Measurements from ENCODE around the gene EPHA5. TPM values are rescaled to one million over a fixed set of nuclear protein-coding genes. Genes with fewer than 3 reads are reported as not detected.

EPHA5 gene
- total RNA-seq, 1 donor, result not detected

GRCh38 chr4:65653740-65654361 lies 16.4 kb downstream of the EPHA5 start:
- no peaks in the 10 kb centered on the region for H3K27me3 ChIP-seq (ENCODE audit: insufficient read depth, low read length)
- H3K9me3 ChIP-seq (ENCODE audit: low read depth, low read length), result no peaks in the 10 kb centered on the region
- H3K4me1 ChIP-seq (ENCODE audit: insufficient read depth, low read length), result no peaks in the 10 kb centered on the region
- no peak overlapping the region for H3K4me3 ChIP-seq (ENCODE audit: low read length)

GRCh38 chr4:65651751-65652150 lies 18.5 kb downstream of the EPHA5 start:
- no peaks in the 10 kb centered on the region for H3K9me3 ChIP-seq (ENCODE audit: low read depth, low read length)
- no peaks in the 10 kb centered on the region for H3K4me1 ChIP-seq (ENCODE audit: insufficient read depth, low read length)
- H3K27me3 ChIP-seq (ENCODE audit: insufficient read depth, low read length), result no peaks in the 10 kb centered on the region
- H3K4me3 ChIP-seq (ENCODE audit: low read length), result no peak overlapping the region

GRCh38 chr4:65651031-65651430 lies 19.3 kb downstream of the EPHA5 start:
- H3K4me1 ChIP-seq (ENCODE audit: insufficient read depth, low read length), result no peaks in the 10 kb centered on the region
- no peaks in the 10 kb centered on the region for H3K27me3 ChIP-seq (ENCODE audit: insufficient read depth, low read length)
- no peaks in the 10 kb centered on the region for H3K9me3 ChIP-seq (ENCODE audit: low read depth, low read length)
- H3K4me3 ChIP-seq (ENCODE audit: low read length), result no peak overlapping the region

GRCh38 chr4:65646136-65646535 lies 24.2 kb downstream of the EPHA5 start:
- Histone ChIP-seq H3K9me3 (ENCODE audit: low read depth, low read length) (no peaks in the 10 kb centered on the region), H3K4me1 (ENCODE audit: insufficient read depth, low read length) (no peaks in the 10 kb centered on the region), H3K27me3 (ENCODE audit: insufficient read depth, low read length) (no peaks in the 10 kb centered on the region), H3K4me3 (ENCODE audit: low read length) (no peak overlapping the region)

GRCh38 chr4:65645185-65645584 lies 25.1 kb downstream of the EPHA5 start:
- Histone ChIP-seq H3K4me1 (ENCODE audit: insufficient read depth, low read length) (no peaks in the 10 kb centered on the region), H3K9me3 (ENCODE audit: low read depth, low read length) (no peaks in the 10 kb centered on the region)

GRCh38 chr4:65635051-65635821 lies 35.1 kb downstream of the EPHA5 start:
- Histone ChIP-seq H3K27me3 (ENCODE audit: insufficient read depth, low read length) (no peaks in the 10 kb centered on the region), H3K4me3 (ENCODE audit: low read length) (no peak overlapping the region), H3K4me1 (ENCODE audit: insufficient read depth, low read length) (no peaks in the 10 kb centered on the region), H3K9me3 (ENCODE audit: low read depth, low read length) (no peaks in the 10 kb centered on the region)

More at GRCh38 chr4:65645185-65645584, 25.1 kb downstream of the EPHA5 start:
- Histone ChIP-seq H3K4me3 (ENCODE audit: low read length) (no peak overlapping the region), H3K27me3 (ENCODE audit: insufficient read depth, low read length) (no peaks in the 10 kb centered on the region)

GRCh38 chr4:65624651-65625050 lies 45.6 kb downstream of the EPHA5 start:
- no peak overlapping the region for H3K4me3 ChIP-seq (ENCODE audit: low read length)
- H3K4me1 ChIP-seq (ENCODE audit: insufficient read depth, low read length), result no peaks in the 10 kb centered on the region
- H3K27me3 ChIP-seq (ENCODE audit: insufficient read depth, low read length), result no peaks in the 10 kb centered on the region
- no peaks in the 10 kb centered on the region for H3K9me3 ChIP-seq (ENCODE audit: low read depth, low read length)

- Histone ChIP-seq H3K4me1 (ENCODE audit: insufficient read depth, low read length) (no peaks in the 10 kb centered on the region), H3K4me3 (ENCODE audit: low read length) (no peak overlapping the region), H3K9me3 (ENCODE audit: low read depth, low read length) (no peaks in the 10 kb centered on the region), H3K27me3 (ENCODE audit: insufficient read depth, low read length) (no peaks in the 10 kb centered on the region)
Measured at GRCh38 chr4:65623506-65623905, 46.8 kb downstream of the EPHA5 start.

- H3K9me3 ChIP-seq (ENCODE audit: low read depth, low read length), result no peaks in the 10 kb centered on the region
Measured at GRCh38 chr4:65617416-65617815, 52.9 kb downstream of the EPHA5 start.

GRCh38 chr4:65604515-65604914 lies 65.8 kb downstream of the EPHA5 start:
- Histone ChIP-seq H3K4me3 (ENCODE audit: low read length) (no peak overlapping the region), H3K27me3 (ENCODE audit: insufficient read depth, low read length) (no peaks in the 10 kb centered on the region), H3K9me3 (ENCODE audit: low read depth, low read length) (no peaks in the 10 kb centered on the region), H3K4me1 (ENCODE audit: insufficient read depth, low read length) (no peaks in the 10 kb centered on the region)

More at GRCh38 chr4:65617416-65617815, 52.9 kb downstream of the EPHA5 start:
- H3K4me3 ChIP-seq (ENCODE audit: low read length), result no peak overlapping the region
- H3K27me3 ChIP-seq (ENCODE audit: insufficient read depth, low read length), result no peaks in the 10 kb centered on the region
- H3K4me1 ChIP-seq (ENCODE audit: insufficient read depth, low read length), result no peaks in the 10 kb centered on the region

GRCh38 chr4:65600656-65601055 lies 69.6 kb downstream of the EPHA5 start:
- H3K4me1 ChIP-seq (ENCODE audit: insufficient read depth, low read length), result no peaks in the 10 kb centered on the region
- no peaks in the 10 kb centered on the region for H3K9me3 ChIP-seq (ENCODE audit: low read depth, low read length)
- no peaks in the 10 kb centered on the region for H3K27me3 ChIP-seq (ENCODE audit: insufficient read depth, low read length)
- H3K4me3 ChIP-seq (ENCODE audit: low read length), result no peak overlapping the region

GRCh38 chr4:65599340-65599739 lies 70.9 kb downstream of the EPHA5 start:
- no peaks in the 10 kb centered on the region for H3K9me3 ChIP-seq (ENCODE audit: low read depth, low read length)
- H3K27me3 ChIP-seq (ENCODE audit: insufficient read depth, low read length), result no peaks in the 10 kb centered on the region
- no peak overlapping the region for H3K4me3 ChIP-seq (ENCODE audit: low read length)
- no peaks in the 10 kb centered on the region for H3K4me1 ChIP-seq (ENCODE audit: insufficient read depth, low read length)

GRCh38 chr4:65597697-65598096 lies 72.6 kb downstream of the EPHA5 start:
- H3K9me3 ChIP-seq (ENCODE audit: low read depth, low read length), result no peaks in the 10 kb centered on the region
- no peaks in the 10 kb centered on the region for H3K4me1 ChIP-seq (ENCODE audit: insufficient read depth, low read length)
- no peak overlapping the region for H3K4me3 ChIP-seq (ENCODE audit: low read length)
- H3K27me3 ChIP-seq (ENCODE audit: insufficient read depth, low read length), result no peaks in the 10 kb centered on the region

- H3K4me3 ChIP-seq (ENCODE audit: low read length), result no peak overlapping the region
- no peaks in the 10 kb centered on the region for H3K9me3 ChIP-seq (ENCODE audit: low read depth, low read length)
- no peaks in the 10 kb centered on the region for H3K27me3 ChIP-seq (ENCODE audit: insufficient read depth, low read length)
- H3K4me1 ChIP-seq (ENCODE audit: insufficient read depth, low read length), result no peaks in the 10 kb centered on the region
Measured at GRCh38 chr4:65592089-65592488, 78.2 kb downstream of the EPHA5 start.

- no peaks in the 10 kb centered on the region for H3K4me1 ChIP-seq (ENCODE audit: insufficient read depth, low read length)
- no peak overlapping the region for H3K4me3 ChIP-seq (ENCODE audit: low read length)
- H3K9me3 ChIP-seq (ENCODE audit: low read depth, low read length), result no peaks in the 10 kb centered on the region
- no peaks in the 10 kb centered on the region for H3K27me3 ChIP-seq (ENCODE audit: insufficient read depth, low read length)
Measured at GRCh38 chr4:65589921-65590320, 80.4 kb downstream of the EPHA5 start.

- H3K27me3 ChIP-seq (ENCODE audit: insufficient read depth, low read length), result no peaks in the 10 kb centered on the region
- no peak overlapping the region for H3K4me3 ChIP-seq (ENCODE audit: low read length)
- H3K9me3 ChIP-seq (ENCODE audit: low read depth, low read length), result no peaks in the 10 kb centered on the region
- H3K4me1 ChIP-seq (ENCODE audit: insufficient read depth, low read length), result no peaks in the 10 kb centered on the region
Measured at GRCh38 chr4:65589331-65589730, 81.0 kb downstream of the EPHA5 start.

Measured in mononuclear cell (primary cell).